CD4-positive, alpha-beta T cell treated with Interferon alpha-2 for 1 hour (primary cell): ENCODE data around the gene SGSM2.

Experiments used
- DNase-seq, 2 donors: peaks; one replicate each; pipeline ENCODE4 v3.0.0-alpha.2; 2020 to 2022

SGSM2 gene

DNA sequence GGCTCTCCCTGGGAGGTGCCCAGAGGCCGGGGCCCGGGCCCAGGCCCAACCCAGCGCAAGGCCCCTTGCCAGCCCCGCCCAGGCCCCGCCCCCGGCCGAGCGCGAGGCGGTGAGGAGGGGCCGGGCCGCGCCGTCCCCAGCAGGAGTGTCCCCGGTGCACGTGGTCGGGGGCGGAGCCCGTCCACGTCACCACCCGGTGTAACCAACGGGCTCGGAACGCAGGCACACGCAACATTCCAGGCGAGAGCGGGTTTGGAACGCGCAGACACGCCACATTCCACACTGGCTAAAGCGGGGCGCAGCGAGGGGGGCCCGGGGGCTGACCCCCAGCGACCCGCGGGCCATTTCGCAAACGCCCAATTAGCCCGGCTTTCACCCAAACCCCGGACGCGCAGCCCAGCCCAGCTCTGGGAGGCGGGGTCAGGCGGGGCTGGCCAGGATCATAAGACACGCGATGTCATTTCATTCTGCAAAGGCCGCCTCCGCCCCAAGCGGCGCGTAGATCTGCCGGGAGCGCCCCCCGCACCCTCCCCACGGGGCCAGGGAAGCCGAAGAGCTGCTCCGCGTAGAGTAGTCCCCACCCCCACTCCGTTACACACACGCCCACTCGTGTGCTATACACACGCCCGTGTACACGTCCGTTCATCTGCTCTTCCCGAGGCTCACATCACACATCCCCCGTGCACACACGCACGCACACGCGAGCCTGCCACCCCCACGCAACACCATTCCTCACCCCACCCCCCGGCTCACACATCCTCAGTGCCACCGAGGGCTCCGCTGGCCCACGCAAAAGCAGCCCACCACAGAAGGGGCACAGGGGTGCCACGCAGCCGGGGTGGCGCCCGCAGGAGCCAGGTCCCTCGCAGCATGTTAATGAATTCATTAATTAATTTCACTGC lies 62.5 kb downstream of the SGSM2 start:
- peak; percentile 93 to 95 for DNase-seq

DNA sequence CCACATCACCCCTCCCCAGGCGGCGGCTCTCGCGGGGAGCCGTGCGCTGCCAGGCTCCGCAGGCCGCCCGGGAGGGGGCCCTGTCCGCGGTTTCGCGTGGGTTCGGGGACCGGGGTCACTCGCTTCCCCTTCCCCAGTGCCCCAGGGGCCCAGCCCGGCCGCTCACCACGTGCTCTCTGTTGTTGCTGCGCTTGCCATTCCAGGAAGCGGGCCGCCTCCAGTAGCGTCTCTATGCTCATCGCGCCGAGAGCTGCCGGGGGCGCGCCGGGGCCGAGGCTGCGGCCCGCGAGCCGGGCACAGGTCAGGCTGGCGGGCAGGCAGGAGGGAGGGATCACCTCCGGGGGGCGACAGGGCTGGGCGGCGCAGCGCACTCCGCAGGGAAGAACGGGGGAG lies 63.2 kb downstream of the SGSM2 start:
- DNase-seq: peak; percentile 44 to 54

DNA sequence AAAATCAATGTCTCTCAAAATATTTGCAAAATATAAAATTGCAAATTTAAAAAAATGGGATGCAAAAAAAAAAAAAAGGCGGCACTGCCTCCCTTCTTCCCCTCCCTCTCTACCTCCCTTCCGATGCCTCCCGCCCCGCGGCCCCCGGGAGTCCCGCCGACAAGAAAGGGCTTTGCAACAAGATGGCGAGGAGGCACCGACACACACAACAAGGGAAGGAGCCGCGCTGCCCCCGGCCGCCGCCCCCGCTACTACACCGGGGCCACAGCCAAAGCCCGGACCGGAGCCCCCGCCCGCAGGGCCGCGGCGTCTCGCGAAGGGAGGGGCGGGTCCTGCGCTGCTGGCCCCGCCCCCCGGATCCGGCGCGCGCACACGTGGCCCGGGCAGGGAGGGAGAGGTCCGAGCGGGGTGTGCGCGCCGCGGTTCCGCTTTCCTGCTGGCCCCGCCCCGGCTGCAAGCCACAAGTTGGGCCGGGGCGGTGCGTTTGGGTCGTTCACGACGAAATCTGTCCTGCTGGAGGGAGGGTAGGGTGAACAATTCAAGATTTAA lies 63.6 kb downstream of the SGSM2 start, which contains the start of gene MNT:
Gene MNT, minus strand, starts transcription at position 184 of the 549 bp plus-strand sequence. CDS start 348 bp downstream, outside the sequence.
- peak; percentile 96 for DNase-seq

- peak; percentile 99 for DNase-seq
Observed at GRCh38 chr17:2401426-2402221, 64.3 kb downstream of the SGSM2 start.

DNA sequence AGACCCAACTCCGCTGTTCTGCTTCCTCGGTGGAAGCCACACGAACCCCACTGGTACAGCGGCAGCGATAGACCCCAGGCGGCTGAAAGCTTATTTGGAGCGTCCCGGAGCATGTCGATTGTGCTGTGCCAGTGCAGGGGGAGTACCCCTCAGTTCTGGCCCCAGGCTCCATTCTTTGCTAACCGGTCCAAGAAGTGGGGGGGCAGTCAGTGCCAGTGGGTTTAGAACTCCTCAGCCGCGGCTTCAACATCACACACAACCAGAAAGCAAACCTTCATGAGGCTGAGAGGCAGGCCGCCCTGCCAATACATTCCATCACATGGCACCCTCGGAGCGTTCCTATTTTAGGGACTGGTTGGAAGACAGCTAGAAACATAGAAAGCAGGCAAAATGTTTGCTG lies 65.2 kb downstream of the SGSM2 start:
- no peak for DNase-seq

- no peak for DNase-seq
Observed at GRCh38 chr17:2403044-2403443, 65.7 kb downstream of the SGSM2 start.

GRCh38 chr17:2405247-2405926 lies 68.1 kb downstream of the SGSM2 start:
- no peak for DNase-seq

- no peak for DNase-seq
Observed at GRCh38 chr17:2406271-2406902, 69.1 kb downstream of the SGSM2 start.

DNA sequence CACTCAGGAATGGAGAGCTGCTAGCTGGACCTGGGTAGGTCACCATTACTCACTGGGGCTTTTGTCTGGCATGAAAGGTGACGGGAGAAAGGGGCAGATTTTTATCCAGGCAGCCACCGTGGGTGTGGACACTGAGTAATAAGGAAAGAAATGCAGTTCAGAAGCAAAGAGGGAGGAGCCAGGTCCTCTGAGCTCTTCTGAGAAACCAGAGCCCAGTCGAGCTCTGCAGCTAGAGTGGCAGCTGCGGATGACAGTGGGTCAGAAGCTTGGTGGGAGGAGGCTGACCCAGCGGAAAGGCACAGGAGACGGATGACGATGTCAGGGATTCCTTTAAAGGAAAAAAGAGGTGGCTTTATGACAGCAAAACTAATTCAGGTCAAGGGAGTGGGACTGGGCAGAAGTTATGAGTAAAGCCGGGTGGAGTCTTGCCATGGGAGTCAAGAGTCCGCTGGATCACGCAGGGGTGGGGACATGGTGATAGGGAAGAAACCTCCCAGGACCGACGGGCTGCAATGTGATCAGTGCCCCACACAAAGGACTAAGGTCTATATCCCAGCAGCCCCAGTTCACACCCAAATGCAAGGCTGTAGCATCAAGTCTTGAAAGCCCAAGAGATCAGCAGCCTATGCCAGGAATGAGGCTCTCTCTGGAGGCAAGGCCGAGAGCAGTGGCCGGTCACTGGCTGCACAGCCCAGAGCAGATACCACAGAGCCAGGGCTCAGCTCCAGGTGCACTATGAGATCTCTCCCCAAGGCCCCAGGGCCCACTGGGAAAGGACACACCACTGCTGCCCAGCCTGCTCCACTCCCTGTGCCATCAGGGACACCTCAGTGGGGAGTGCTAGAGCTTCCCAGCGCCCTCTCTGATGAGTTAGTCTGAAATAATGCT lies 69.8 kb downstream of the SGSM2 start:
- no peak for DNase-seq

GRCh38 chr17:2410951-2411350 lies 73.7 kb downstream of the SGSM2 start:
- DNase-seq: no peak

- DNase-seq: no peak
Observed at GRCh38 chr17:2412561-2413021, 75.3 kb downstream of the SGSM2 start.

GRCh38 chr17:2414446-2415064 lies 77.3 kb downstream of the SGSM2 start:
- no peak for DNase-seq

- DNase-seq: no peak
Observed at GRCh38 chr17:2415081-2415480, 77.8 kb downstream of the SGSM2 start.

DNA sequence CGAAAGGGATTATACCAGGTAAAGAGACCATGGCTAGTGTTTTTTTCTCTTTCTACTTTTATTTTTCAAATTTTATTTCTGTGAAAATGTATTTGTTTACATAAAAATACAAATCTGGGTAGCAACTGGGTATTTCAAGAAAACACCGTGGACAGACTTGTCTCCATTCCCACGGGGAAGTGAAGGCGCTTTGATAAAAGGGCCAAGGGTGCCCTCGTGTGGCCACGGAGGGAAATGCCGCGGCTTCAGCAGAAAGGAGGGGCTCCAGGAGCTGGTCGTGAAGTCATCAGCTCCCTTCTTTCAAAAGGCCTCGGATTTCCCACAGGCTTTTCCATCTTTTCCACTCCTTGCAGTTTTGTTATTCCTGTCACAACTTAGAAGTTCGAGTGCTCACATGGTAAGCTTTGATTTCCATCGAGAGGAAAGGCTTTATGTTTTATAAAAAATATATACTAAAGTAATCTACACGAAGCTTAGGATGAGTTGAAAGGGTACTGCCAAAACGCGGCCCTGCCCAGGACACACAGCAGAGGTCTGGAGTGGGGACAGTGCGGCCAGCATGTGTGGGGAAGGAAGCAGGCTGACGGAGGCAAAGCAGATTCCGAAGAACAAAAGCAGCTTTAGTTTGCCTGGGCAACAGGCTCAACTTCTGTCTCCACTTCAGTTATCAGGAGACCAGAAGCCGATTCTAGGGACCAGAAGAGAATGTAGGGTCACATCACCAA lies 78.9 kb downstream of the SGSM2 start:
- DNase-seq: peak; percentile 84 to 88

- DNase-seq: no peak
Observed at GRCh38 chr17:2418572-2418971, 81.3 kb downstream of the SGSM2 start.

GRCh38 chr17:2419486-2419885 lies 82.2 kb downstream of the SGSM2 start:
- DNase-seq: no peak

GRCh38 chr17:2420176-2420575 lies 82.9 kb downstream of the SGSM2 start:
- no peak for DNase-seq

- DNase-seq: no peak
Observed at GRCh38 chr17:2421315-2422147, 84.2 kb downstream of the SGSM2 start.

GRCh38 chr17:2423271-2423670 lies 86.0 kb downstream of the SGSM2 start:
- no peak for DNase-seq
